Lower leg skin (tissue), 3 donors: ENCODE measurements around the gene LRAT.

ENCODE experiments used
- CTCF ChIP-seq, 3 donors: fragments of 450-650 bp; IDR thresholded peaks; one replicate each; pipeline ENCODE4 v1.5.1; 2016; ENCODE audit warnings: antibody characterized with exemption in 3 of 3, mild to moderate bottlenecking in 3 of 3, moderate library complexity in 2 of 3
- POLR2A ChIP-seq, 2 donors: fragments of 450-650 bp; IDR thresholded peaks; one replicate each; pipeline ENCODE4 v1.6.1; 2016 to 2017; ENCODE audit warnings: antibody characterized with exemption in 2 of 2, mild to moderate bottlenecking in 1 of 2, moderate library complexity in 1 of 2

GRCh38 chr4:154757713-154758112 lies 13.9 kb downstream of the LRAT start:
- TF ChIP-seq POLR2A (IDR thresholded peaks at IDR 0.05) (no peak), CTCF (IDR thresholded peaks at IDR 0.05) (no peak)
